HG02840 (cell line): ENCODE results near the gene TBX21.
"Not testable (repeated sequence)": the region's sequence is repeated elsewhere in the genome, so short reads cannot be mapped to it uniquely, and the experiment has no call there.

Experiments
- ATAC-seq: cut with Tn5 transposase; IDR thresholded peaks from one replicate; pipeline ENCODE4 v1.9.1; 2021; ENCODE audit warnings: mild to moderate bottlenecking, moderate library complexity, moderate number of reproducible peaks; ENCODE audit not compliant: unreplicated experiment, low FRiP score

The TBX21 gene

GRCh38 chr17:47728214-47728877, 4.7 kb upstream of the TBX21 start:
- no peak for ATAC-seq

- no peak for ATAC-seq
Measured at GRCh38 chr17:47729476-47729875, 3.6 kb upstream of the TBX21 start.

GRCh38 chr17:47730681-47731080, 2.4 kb upstream of the TBX21 start:
- no peak for ATAC-seq

GRCh38 chr17:47731396-47731795, 1.6 kb upstream of the TBX21 start:
- ATAC-seq: no peak

DNA sequence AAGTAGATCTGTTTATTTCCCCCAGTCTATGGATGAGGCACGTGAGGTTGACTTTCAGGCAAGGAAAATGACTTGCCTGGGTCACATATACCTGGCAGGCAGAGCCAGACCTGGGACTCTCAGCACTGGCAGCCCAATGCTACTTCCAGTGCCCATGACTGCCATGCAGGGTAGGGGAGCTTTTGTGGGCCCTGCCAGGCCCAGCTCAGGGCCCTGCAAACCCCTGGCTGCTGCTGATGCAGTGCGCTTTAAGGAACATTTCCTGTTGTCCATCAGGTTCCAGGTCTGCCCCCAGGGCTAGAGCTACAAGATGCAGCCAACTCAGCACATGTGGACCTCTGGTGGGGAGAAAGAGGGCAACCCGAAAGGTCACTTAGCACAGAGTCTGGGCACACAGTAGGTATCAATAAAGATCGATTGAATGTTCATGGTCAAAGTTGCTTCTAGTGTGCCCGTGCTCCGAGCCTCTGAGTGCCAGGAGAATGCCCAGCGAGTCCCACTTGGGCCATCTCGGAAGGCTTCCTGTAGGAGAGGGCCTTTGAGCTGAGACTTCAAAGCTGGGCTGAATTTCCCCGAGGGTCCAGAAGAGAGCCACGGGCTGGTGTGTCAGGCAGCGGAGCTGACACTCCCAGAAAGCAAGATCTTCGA, 513 bp upstream of the TBX21 start:
- ATAC-seq: no peak

DNA sequence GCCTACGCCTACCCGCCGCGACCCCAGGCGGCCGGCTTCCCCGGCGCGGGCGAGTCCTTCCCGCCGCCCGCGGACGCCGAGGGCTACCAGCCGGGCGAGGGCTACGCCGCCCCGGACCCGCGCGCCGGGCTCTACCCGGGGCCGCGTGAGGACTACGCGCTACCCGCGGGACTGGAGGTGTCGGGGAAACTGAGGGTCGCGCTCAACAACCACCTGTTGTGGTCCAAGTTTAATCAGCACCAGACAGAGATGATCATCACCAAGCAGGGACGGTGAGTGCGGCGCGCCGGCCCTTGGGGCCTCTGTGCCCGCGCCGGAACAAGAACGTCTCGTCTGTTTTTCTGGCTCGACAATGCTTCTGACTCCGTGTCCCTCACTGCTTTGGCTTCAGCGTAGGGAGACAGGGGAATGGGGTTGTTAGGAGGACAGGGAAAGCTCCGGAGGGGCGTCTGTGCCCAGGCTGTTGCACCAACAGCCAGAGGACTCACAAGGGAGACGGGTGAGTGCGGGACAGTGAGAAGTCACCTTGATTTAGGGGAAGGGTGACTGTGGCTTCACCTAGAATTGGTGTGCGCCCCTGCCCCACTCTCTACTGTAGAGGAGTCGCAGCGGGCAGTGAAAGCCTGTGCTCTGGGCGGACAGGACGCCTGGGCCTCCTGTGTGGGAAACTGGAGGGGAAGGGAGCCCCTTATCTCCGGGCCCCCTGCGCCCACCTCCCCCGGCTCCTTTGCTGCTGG, 806 bp downstream of the TBX21 start:
- ATAC-seq: peak; percentile 1

GRCh38 chr17:47735139-47735464, 2.1 kb downstream of the TBX21 start:
- ATAC-seq: no peak

GRCh38 chr17:47735536-47736011, 2.5 kb downstream of the TBX21 start:
- ATAC-seq: no peak

- no peak for ATAC-seq
Measured at GRCh38 chr17:47736501-47737495, 3.8 kb downstream of the TBX21 start.

DNA sequence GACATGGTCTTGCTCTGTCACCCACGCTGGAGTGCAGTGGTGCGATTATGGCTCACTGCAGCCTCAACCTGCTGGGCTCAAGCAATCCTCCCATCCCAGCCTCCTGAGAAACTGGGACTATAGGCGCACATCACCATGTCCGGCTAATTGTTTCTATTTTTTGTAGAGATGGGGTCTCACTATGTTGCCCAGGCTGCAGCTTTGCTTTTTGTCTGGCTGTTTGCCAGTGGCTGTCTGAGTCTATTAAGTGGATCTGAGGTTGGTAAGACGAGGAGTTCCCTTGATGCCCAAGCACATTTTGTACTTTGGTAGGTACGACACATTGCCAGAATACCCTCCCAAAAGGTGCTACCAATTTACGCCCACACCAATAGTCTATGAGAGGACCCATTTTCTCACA, 5.1 kb downstream of the TBX21 start:
- no peak for ATAC-seq

- ATAC-seq: no peak
Measured at GRCh38 chr17:47739150-47739549, 6.1 kb downstream of the TBX21 start.

- ATAC-seq: not testable (repeated sequence)
Measured at GRCh38 chr17:47739945-47740344, 6.9 kb downstream of the TBX21 start.

- no peak for ATAC-seq
Measured at GRCh38 chr17:47741109-47741792, 8.2 kb downstream of the TBX21 start.

GRCh38 chr17:47741793-47742145, 8.7 kb downstream of the TBX21 start:
- ATAC-seq: no peak

DNA sequence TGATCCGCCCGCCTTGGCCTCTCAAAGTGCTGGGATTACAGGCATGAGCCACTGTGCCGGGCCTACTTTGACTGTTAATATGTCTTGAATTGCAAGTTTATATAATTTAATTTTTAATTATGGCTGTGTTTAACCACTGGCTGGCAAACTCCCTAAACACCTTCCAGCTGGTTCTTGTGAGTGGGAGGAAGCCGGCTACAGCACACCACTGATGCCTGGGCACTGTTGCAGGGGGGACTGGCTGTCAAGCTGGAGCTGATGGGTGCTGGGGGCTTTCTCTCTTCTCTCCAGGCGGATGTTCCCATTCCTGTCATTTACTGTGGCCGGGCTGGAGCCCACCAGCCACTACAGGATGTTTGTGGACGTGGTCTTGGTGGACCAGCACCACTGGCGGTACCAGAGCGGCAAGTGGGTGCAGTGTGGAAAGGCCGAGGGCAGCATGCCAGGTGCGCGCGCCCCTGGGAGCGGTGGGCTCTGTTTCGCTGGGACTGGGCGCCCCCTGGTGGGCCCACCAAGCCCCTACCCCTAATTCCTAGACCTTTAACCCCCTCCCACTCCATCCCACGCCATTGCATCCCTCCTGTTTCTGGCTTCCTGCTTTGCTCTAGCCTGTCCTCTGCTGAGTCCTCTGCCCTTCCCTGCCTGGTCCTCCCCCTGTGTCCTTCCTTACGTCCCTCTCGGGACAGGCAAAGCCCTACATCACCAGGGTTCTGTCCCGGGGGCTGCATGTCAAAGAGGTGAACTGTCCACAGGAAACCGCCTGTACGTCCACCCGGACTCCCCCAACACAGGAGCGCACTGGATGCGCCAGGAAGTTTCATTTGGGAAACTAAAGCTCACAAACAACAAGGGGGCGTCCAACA, 9.5 kb downstream of the TBX21 start:
- no peak for ATAC-seq

DNA sequence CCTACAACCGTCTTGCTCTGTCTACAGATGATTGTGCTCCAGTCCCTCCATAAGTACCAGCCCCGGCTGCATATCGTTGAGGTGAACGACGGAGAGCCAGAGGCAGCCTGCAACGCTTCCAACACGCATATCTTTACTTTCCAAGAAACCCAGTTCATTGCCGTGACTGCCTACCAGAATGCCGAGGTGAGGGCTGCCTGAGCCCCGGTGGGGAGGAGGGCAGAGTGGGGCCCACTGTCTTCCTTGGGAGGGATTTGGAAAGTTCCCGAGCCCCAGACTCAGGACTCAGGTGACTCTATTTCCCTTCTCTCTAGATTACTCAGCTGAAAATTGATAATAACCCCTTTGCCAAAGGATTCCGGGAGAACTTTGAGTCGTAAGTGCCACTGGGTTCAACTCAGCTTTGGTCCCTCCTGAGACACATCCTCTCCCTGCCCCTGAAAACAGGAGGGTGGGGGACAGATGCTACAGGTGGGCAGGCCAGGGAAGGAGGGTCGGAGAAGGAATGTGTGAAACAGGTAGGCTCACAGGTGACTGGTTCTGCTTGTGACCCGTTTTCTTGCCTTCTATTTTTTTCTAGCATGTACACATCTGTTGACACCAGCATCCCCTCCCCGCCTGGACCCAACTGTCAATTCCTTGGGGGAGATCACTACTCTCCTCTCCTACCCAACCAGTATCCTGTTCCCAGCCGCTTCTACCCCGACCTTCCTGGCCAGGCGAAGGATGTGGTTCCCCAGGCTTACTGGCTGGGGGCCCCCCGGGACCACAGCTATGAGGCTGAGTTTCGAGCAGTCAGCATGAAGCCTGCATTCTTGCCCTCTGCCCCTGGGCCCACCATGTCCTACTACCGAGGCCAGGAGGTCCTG, 11.4 kb downstream of the TBX21 start:
- no peak for ATAC-seq

DNA sequence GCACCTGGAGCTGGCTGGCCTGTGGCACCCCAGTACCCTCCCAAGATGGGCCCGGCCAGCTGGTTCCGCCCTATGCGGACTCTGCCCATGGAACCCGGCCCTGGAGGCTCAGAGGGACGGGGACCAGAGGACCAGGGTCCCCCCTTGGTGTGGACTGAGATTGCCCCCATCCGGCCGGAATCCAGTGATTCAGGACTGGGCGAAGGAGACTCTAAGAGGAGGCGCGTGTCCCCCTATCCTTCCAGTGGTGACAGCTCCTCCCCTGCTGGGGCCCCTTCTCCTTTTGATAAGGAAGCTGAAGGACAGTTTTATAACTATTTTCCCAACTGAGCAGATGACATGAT, 12.0 kb downstream of the TBX21 start:
- no peak for ATAC-seq

- no peak for ATAC-seq
Measured at GRCh38 chr17:47751471-47751870, 18.4 kb downstream of the TBX21 start.
